Globus pallidus (tissue), 1 donor: ENCODE results near the gene BMP4.

ENCODE experiments used
- DNase-seq: peaks from one replicate; pipeline ENCODE4 v3.0.0-alpha.2; 2015; ENCODE audit warnings: low spot score

Gene BMP4

DNA sequence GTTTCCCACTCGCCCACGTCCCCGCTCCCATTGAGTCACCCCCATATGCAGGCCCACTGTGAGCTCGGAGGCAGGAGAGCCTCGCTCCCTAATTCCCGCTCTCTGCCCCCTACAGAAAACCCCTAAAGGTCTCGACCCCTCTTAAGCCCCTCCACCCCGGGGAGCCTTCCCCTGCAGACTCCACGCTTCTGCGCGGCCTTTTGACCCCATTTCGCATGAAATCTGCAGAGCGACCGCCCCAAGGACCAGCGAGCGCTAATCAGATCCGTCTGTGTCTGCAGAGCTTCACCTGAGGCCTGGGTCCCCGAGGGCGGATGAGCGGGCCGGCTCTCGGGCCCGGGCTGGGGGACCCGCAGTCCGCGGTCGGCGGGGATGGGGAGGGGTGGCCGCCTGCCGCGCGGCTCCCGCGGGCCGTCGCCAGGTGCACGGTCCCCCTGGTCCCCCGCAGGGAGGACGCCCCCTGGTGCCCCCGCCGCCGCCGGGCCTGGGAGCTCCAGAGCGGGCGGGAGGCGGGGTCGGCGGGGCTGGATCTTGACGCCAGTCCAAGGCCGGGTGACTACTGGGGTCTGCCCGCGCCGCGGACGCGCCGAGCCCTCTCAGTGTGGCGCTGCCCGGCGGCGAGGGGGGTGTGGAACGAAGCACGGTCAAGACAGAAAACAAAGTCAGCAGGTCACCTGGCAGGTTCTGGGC, 10.1 kb downstream of the BMP4 start:
- DNase-seq: no peak

DNA sequence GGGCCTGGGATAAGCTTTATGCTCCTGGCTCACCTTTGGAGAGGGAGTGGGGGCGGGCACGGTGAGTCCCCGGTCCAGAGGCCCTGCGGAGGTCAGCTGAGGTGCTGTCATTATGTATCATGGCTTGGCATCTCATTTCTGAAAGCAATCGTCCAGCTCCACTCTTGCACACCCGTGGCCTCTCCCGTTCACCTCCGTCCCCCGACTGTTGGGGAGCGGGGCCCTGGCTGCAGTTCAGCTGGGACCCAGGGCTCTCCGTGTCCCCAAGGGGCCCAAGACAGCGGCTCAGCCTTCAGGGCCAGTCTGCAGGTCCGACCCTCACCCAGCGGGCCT, 10.6 kb downstream of the BMP4 start:
- no peak for DNase-seq

DNA sequence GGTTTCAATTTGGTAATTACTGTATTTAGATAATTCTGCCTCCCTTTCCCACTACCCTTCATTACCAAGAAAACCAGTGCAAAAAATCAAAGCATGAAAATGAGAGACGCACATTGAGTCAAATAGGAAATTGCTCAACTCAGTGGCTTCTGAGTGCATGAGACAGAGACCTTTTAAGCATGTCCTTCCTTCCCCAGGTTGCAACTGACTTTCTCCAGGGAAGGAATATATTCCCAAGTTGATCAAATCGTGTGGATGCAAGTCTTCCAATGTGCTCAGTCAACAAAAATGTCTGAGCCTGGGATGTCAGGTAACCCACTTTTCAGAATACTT, 12.9 kb downstream of the BMP4 start:
- DNase-seq: no peak

DNA sequence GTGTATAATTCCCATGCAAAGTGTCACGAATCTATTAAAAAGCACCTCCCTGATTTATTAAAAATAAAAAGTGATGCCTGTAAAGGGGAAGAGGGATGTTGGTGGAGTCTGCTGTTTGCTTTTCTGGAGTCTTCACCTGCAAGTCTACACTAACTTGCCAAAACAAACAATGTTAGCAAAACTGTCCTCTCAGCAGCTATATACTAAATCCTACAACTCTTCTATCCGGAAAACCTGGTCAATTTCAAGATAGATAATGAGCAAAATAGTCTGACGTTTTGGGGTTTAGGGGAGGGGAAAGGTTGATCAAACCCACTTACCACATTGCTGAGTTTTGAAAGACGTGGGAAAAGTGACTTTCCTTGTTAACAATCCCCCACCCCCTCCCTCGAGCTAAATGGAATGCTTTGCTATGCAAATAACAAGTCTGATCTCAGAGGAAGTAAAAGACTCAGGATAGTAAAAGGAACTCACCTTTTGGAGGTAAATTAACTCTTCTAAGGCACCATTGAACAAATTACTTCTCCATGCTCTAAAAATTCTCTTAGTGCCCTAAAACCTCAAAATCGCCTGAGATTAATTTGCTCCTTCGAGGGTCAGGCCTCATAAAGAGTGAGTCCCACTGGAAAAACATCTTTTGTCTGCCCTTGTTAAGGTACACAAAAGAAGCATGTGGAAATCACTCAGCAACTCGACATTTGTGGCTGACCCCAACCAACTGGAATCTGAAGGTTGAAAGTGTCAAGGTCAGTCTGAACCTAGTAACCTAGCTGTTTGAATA, 13.5 kb downstream of the BMP4 start:
- no peak for DNase-seq

DNA sequence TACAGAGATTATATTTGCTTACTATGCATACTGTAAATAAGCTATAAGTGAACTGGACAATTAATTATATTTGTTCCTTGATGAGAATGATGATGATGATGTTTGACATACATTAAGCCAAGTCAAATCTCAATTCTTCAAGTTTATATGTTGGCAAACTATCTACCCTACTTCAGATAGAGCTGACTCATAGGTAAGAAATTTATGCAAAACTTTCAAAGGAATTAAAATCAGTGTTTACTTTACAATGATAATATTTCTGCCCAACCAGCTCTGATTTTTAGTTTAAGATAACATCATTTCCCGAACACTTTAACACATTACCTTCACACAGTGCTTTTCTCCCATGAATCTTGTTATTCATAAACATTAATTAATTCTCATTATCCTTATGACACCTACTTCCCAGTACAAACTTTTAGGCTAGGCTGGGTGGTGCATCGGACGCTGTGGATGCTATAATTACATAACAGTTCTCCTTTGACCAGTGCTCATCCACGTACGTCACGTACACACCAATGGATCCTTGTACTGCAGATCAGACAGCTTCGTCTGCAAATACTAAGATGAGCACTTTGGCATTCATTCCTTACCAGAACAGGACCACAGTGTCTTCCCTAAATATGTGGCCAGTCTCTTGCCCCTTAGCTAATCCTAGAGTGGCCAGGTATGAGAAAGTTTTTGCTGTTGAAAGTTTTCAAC, 18.3 kb downstream of the BMP4 start:
- no peak for DNase-seq

DNA sequence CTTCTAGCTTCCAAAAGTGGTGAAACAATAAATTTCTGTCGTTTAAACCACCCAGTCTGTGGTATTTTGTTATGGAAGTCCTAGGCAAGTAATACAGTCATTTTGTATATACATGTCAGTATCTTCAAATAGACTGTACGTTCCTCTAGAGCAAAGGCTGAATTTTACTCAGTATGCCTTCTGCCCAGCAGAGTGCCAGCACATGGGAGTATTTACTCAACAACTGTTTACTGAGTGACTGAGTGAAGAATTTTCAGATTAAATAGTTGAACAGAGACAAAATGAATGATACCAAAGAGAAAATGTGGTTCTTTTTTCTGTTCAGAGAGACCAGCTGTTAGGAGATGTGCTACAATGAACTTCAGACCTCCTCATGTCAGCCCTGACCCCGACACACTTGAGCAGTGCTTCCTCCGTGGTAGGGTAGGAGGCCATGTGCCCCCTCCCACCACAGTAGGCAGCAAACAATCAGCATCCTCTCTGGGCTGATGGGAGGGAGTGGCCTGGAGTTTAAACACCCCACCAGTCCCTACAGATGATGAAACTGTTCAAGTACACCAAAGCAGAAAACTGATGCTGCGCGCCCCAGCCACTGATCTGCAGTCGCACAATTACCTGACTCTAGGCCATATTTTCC, 21.7 kb downstream of the BMP4 start:
- no peak for DNase-seq

DNA sequence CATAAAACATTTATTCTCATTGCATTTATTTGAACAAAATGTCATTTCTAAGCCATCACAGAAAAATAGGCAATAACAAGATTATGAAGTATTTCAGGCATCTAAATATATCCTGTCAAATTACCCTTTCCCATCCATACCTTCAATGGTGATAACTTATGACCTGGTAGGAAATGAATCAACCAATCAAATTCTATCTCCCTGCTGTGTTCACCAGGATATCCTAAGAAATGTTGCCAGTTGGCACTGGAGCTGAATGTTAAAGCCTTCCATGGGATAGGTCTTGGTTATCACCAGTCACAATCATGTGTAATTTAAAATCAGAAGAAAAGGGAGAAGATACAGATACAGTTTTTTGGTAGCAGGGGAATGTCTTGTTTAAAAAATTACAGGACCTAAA, 23.7 kb downstream of the BMP4 start:
- DNase-seq: no peak

DNA sequence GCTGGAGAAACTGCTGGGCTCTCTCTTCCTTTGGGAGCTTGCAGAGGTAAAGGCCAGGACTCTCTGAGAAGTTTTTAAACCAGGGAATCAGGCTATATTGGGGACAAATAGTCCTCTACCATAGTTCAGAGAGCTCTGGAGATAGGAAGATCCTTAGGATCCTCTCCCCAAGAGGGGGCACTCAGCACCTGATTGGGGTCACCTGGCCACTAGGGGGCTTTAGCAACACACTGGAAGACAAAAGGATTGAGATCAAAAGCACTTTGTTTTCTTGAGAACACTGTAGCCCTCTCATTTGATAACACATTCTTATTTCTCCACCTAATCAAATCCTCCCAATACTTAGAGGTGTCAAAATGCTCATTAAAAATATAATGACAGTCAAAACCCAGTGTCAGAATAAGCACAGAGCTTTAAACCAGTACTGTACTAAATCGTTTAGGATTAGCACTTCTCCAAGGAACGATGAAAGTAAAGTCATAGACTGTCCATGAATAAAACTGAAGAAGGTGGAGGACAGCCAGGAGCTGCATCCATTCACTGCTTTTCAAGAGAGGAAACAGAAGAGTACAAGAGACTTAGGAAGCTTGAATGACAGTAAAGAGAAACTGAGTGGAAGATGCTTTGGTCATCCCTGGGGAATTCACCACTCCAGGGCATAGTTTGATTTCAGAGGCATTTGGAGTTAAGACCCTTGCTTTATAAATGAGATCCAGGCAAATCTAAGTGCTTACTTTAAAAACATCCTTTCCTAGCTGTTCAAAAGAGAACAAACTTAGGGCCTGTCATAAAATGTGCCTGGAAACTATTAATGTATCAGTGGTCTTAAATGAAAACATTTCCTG, 26.5 kb downstream of the BMP4 start:
- no peak for DNase-seq

DNA sequence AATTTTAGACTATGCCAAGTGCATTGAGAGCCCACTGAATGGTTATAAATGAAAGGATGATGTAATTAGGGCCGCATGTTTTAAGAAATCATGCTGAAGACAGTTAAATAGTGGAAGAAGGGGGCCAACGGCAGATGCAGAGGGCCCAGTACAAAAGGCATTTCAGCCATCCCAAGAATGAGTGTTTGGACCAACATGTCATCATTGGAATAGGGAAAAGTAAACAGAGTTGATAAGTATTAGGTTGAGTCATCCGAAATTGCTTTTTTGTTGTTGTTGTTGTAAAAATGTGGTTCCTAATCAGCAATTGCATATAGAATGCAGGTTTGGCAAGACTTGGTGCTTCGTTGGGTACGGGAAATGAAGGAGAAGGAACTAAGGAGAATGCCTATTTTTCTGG, 29.5 kb downstream of the BMP4 start:
- DNase-seq: no peak

DNA sequence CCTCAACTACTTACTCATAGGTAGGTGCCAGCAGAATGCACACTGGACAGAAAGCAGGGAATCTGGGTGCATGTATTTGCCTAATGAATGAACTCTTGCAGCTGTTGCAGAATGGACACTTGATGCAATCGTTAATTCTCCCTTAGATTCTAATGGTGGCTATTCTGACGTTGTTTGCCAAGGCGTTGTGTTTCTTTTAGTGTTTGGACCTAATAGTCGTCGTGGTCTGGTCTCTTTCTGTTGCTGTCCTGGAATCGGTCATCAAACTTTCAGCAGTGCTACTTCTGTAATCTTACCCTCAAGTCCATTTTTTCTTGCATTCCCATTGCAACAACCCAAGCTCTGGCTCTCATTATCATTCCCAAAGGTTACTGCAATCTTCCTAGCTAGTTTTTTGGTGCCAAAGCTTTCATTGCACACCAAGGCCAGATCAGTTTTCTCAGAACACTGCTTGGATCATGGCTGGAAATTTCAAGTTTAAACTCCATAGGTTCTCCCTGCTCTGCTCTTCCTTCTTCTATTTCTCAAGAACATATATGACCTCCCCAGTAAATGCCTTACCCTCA, 31.3 kb downstream of the BMP4 start:
- no peak for DNase-seq

DNA sequence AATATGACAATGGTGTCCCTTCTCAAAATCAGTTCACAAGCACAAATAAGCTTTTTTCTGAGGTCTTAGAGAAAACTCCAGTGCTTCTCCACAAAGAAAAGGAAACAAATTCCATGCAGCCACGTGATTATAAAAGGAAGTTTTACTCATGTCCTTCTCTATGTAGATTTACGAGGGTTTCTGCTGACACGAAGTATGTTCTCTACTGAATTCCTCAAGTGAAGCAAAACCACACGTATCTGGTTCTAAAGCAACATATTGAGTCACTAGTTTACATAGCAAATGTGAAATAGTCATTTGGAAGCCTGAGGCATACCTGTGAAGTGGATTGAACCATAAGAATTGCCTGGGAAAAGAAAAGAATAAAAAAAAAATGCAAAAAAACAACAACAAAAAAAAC, 31.9 kb downstream of the BMP4 start:
- no peak for DNase-seq

DNA sequence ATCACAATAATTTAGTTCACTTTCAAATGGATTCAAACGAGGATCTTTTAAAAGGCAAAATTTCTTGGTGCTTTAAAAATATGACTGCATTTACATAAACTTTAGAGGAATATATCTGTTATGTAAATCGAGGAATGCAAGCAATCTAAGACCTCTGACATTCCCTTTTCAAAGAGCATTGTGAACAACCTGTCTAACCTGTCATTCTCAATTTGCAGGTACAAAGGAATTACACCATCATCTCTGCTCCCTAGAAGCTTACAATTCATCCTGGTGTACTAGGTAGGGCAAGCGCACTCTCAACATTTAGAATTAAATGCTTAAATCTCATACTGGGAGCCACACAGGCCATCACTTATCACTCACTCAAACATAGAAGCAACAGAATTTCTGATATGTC, 35.6 kb downstream of the BMP4 start:
- DNase-seq: no peak

DNA sequence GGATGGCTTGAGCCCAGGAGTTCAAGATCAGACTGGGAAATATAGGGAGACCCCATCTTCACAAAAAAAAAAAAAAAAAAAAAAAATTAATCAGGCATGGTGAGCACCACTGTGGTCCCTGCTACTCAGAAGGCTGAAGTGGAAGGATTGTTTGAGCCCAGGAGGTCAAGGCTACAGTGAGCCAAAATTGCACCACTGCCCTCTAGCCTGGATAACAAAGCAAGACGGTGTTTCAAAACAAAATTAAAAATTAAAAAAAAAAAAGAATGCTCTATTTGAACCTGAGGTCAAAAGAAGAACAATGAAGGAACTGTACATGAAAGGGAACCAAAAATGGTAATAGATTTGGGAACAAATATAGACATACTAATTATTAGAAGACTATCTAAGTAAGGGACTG, 40.4 kb downstream of the BMP4 start:
- DNase-seq: no peak

DNA sequence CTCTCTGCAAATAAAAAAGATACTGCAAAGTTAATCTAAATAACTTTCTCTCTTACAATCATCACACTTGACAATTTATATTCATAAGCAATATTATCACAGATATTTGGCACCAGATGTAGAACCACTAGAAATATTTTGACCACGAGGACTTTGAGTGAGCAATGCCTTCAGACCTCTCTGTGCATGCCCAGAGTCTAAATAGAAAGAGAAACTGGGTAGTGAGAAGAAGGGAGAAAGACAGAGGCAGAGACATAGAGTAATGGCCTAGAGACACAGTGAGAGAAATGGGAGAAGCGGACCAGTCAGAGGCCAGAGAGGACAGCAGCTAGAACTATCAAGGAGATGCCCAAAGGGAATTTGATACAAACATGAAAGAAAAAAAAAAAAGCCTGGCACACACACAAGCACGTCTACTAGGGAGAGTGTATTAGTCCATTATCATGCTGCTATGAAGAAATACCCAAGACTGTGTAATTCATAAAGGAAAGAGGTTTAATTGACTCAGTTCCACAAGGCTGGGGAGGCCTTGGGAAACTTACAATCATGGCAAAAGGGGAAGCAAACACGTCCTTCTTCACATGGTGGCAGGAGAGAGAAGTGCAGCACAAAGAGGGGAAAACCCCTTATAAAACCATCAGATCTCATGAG, 41.1 kb downstream of the BMP4 start:
- no peak for DNase-seq

DNA sequence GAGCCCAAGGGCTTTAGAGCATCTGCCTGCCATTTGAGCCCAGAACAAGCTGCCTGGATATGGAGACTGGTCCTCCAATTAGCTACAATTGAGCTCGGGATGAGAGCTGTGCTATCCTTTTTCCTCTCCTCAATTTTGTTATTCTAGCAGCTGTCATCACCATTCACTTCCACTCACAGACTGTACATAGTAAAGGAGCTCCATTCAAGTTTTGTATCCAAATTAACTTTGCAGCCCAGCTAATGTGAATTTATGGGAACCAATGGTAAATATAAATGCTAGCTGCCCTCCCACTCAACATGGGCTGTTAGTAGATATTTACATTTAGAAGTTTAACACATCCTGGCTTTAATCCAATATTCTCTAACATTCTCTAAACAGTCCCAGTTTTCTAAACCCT, 44.6 kb downstream of the BMP4 start:
- DNase-seq: no peak

DNA sequence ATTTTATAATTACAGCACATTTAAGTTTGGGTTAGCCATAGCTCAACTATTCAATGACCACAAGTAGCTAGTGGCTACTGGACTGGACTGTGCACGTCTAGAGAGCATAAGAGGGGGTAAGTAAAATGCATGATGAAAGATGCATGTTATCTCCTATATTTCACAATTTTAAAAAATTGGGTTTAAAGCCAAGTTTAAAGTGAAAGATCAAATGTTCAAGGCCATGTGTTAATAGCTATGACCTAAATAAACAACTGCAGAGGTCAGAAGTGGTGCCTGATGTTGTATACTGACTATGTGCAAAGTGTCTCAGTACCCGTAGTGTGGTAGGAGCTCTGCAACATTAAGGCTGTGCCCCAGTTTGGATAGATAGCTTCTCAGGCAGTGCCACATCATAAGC, 48.2 kb downstream of the BMP4 start:
- no peak for DNase-seq

DNA sequence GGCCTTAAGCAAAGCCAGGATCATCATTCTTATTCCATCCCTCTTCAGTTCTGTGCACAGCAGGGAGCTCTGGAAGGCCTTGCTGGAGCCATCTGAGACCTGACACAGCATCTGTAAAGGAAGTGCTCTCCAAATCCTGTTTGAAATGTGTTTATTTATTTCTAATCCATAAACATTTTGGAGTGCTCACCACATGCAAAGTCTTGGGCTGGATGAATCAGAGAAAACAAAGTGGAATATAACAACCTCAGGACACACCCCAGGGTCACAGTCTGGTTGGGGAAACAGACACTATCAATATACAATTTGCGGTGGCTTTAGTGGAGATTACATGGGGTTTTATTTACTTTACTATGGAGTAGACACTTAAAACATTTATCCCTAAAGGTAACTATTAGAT, 54.3 kb downstream of the BMP4 start:
- DNase-seq: no peak

DNA sequence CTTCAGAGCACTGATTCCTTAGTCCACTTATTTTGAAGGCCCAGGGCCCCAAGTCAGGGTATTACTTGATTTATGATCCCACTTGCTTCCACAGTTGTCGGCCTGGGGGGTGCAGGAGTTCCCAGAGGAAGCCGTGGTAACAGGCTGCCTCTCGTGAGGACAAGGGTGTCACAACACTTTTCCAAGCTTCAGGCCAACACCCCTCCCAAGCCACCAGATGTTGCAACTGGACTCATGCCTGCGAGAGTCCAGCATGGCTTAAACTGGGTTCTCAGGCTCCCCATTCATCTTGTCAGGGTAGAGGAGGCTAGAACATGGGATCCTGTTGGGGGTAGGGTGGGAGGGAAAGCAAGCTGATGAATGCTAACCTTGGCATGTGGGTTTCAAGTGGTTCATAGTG, 56.1 kb downstream of the BMP4 start:
- DNase-seq: no peak
